HEK293T (cell line): ENCODE data around the gene EME2.

Experiments
- CTCF ChIA-PET: fragments of 350-600 bp; formaldehyde crosslinking; extraction: SDS; loops from one replicate; lab custom pipeline; 2021; ENCODE audit warnings: antibody characterized with exemption, inconsistent platforms; lab: Yijun Ruan, JAX
- POLR2A ChIA-PET: fragments of 350-600 bp; formaldehyde crosslinking; extraction: SDS; loops from one replicate; lab custom pipeline; 2020; ENCODE audit warnings: antibody characterized with exemption, inconsistent platforms; lab: Yijun Ruan, JAX
- DNase-seq: peaks from one replicate; pipeline ENCODE4 v3.0.0; 2012; ENCODE audit warnings: mixed read lengths; ENCODE audit errors: extremely low spot score
- ARNT ChIP-seq: fragments of 450-650 bp; IDR thresholded peaks from 2 replicates; pipeline ENCODE4 v1.6.1; 2017; ENCODE audit warnings: mild to moderate bottlenecking
- BHLHE40 ChIP-seq: fragments of 450-650 bp; IDR thresholded peaks from 2 replicates; pipeline ENCODE4 v1.6.1; 2016; ENCODE audit warnings: mild to moderate bottlenecking, moderate library complexity, borderline replicate concordance
- CTBP1 ChIP-seq: fragments of 450-650 bp; IDR thresholded peaks from 2 replicates; pipeline ENCODE4 v1.6.1; 2016; ENCODE audit warnings: borderline replicate concordance
- ELF4 ChIP-seq: fragments of 450-650 bp; IDR thresholded peaks from 2 replicates; pipeline ENCODE4 v1.6.1; 2017; ENCODE audit warnings: antibody characterized with exemption
- FOXA1 ChIP-seq: fragments of 450-650 bp; IDR thresholded peaks from 2 replicates; pipeline ENCODE4 v1.6.1; 2016; ENCODE audit warnings: mild to moderate bottlenecking
- FOXK2 ChIP-seq: fragments of 450-650 bp; IDR thresholded peaks from 2 replicates; pipeline ENCODE4 v1.6.1; 2016; ENCODE audit warnings: mild to moderate bottlenecking
- FOXM1 ChIP-seq: fragments of 450-650 bp; IDR thresholded peaks from 2 replicates; pipeline ENCODE4 v1.6.1; 2017; ENCODE audit warnings: mild to moderate bottlenecking, borderline replicate concordance
- HDGF ChIP-seq: fragments of 450-650 bp; IDR thresholded peaks from 2 replicates; pipeline ENCODE4 v1.6.1; 2017; ENCODE audit warnings: antibody characterized with exemption, borderline replicate concordance
- L3MBTL2 ChIP-seq: fragments of 450-650 bp; conservative IDR thresholded peaks from 2 replicates; pipeline ENCODE4 v1.6.1; 2016; ENCODE audit warnings: mild to moderate bottlenecking
- LEF1 ChIP-seq: fragments of 450-650 bp; IDR thresholded peaks from 2 replicates; pipeline ENCODE4 v1.6.1; 2017; ENCODE audit warnings: mild to moderate bottlenecking, borderline replicate concordance
- NFRKB ChIP-seq: fragments of 450-650 bp; IDR thresholded peaks from 2 replicates; pipeline ENCODE4 v1.6.1; 2016; ENCODE audit warnings: mild to moderate bottlenecking, moderate library complexity
- PKNOX1 ChIP-seq: fragments of 450-650 bp; IDR thresholded peaks from 2 replicates; pipeline ENCODE4 v1.6.1; 2016
- SP1 ChIP-seq: fragments of 450-650 bp; IDR thresholded peaks from 2 replicates; pipeline ENCODE4 v1.6.1; 2017
- SUZ12 ChIP-seq: fragments of 450-650 bp; IDR thresholded peaks from 2 replicates; pipeline ENCODE4 v1.6.1; 2016; ENCODE audit warnings: mild to moderate bottlenecking
- TARDBP ChIP-seq: fragments of 450-650 bp; IDR thresholded peaks from 2 replicates; pipeline ENCODE4 v1.6.1; 2016
- ZNF384 ChIP-seq: fragments of 450-650 bp; IDR thresholded peaks from 2 replicates; pipeline ENCODE4 v1.6.1; 2016

Gene EME2

GRCh38 chr16:1768767-1769401 lies 3.7 kb upstream of the EME2 start:
- ChIA-PET POLR2A (interaction anchor here (1.6 kb wide), 1 partner anchor 14 kb away, joined by 4 read pairs; the partner anchor contains the start of genes NUBP2 and SPSB3), CTCF (no interaction called here)
- no peak for DNase-seq
- TF ChIP-seq CTBP1 = no peak
- no peak for TF ChIP-seq TARDBP

DNA sequence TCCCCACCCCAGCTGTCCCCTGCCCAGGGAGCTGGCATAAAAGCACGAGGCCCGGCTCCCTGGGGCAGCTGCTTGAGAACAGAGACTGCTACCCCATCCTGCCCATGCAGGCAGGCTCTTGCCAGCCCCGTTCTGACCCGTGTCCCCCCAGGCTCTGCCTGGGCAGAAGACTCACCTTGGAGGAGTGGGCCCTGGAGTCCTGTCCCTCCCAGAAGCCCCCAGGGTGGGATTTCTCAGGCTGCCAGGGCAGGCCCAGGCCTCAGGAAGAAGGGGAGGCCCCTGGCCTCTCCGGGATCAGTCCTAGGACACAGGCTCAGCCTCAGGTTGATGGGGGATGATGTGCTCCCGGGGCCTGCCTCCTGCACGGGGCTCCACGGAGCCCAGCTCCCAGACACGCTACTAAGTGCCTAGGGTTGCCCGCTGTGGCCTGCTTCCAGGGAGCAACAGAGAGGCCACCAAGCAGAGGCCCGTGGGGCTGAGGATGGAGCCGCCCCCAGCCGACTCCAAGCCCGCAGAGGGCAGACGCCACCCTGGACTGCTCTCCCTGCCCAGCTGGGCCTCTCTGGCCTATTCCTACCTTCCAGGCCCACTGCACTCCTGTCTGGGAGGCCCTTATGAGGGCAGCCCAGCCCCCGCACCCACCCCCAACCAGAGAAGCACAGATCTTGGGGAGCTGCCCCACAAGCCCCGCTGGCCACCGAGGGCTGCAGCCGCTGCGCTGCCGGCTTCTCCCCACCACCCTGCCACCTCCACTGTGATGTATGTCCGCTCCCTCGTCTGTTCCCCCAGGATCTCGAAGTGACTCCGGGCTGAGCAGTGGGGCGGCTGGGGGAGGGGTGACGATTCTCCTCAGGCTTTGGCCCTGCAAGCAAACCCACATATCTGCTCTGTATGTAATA lies 3.0 kb upstream of the EME2 start:
- POLR2A ChIA-PET = interaction anchor here (5.6 kb wide), 1 partner anchor 12 kb away, joined by 71 read pairs; the partner anchor contains the start of genes NUBP2 and SPSB3

DNA sequence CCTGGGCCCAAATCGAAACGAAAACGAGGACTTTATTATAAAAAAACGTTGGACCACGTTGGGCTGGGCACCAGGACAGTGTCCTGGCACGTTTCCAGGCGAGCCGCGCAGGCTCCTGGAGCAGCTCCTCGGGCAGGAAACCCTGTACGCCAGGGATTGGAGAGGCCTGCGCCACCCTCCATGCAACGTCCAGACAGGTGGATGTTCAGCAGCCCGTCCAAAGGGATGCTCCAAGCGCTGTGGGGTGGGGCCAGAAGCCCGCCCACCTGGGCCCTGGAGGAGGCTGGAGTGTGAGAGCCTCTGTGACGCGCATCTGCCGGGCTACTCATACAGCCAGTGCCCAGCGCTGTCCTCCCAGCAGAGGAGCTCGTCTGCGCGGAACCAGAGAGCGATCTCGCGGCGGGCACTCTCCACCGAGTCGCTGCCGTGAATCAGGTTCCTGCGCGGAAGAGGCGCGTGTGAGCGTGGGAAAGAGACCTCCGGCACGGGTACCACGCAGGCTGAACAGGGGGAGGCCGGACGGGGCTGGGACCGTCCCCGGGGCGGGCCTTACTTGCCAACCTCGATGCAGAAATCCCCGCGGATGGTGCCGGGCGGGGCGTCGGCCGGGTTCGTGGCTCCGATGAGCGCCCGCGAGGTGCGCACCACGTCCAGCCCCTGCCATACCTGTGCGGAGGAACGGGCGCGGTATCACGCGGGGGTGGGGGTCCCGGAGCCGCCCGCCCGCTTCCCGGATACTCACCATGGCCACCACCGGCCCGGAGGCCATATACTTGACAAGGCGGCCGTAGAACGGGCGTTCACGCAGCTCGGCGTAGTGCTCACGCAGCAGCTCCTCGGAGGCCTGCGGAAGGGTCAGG lies 2.1 kb upstream of the EME2 start:
- ChIA-PET CTCF (no interaction called here), POLR2A (interaction anchor here (1.4 to 5.6 kb wide), 3 partner anchors 11 to 194 kb away, joined by 4 to 71 read pairs (median 20); partner anchors contain the start of genes MAPK8IP3, NUBP2, RPS2 and SPSB3)
- TF ChIP-seq CTBP1 (0 out of 2 replicates have a peak, but pooled peaks have one; percentile 32), SUZ12 (no peak)
- peak; percentile 36 for DNase-seq

More for the DNA sequence above, 3.0 kb upstream of the EME2 start:
- TF ChIP-seq BHLHE40 = no peak
- no peak for TF ChIP-seq FOXK2
- no peak for TF ChIP-seq ELF4
- no peak for TF ChIP-seq FOXA1
- no peak for TF ChIP-seq LEF1
- TF ChIP-seq ZNF384 = no peak
- TF ChIP-seq ARNT = no peak
- no peak for TF ChIP-seq SUZ12
- TF ChIP-seq SP1 = no peak
- TF ChIP-seq FOXM1 = no peak
- no peak for TF ChIP-seq TARDBP
- TF ChIP-seq HDGF = no peak
- TF ChIP-seq L3MBTL2 = no peak
- TF ChIP-seq PKNOX1 = no peak
- TF ChIP-seq NFRKB = no peak
- TF ChIP-seq CTBP1 = no peak
- no peak for DNase-seq
- CTCF ChIA-PET = no interaction called here

DNA sequence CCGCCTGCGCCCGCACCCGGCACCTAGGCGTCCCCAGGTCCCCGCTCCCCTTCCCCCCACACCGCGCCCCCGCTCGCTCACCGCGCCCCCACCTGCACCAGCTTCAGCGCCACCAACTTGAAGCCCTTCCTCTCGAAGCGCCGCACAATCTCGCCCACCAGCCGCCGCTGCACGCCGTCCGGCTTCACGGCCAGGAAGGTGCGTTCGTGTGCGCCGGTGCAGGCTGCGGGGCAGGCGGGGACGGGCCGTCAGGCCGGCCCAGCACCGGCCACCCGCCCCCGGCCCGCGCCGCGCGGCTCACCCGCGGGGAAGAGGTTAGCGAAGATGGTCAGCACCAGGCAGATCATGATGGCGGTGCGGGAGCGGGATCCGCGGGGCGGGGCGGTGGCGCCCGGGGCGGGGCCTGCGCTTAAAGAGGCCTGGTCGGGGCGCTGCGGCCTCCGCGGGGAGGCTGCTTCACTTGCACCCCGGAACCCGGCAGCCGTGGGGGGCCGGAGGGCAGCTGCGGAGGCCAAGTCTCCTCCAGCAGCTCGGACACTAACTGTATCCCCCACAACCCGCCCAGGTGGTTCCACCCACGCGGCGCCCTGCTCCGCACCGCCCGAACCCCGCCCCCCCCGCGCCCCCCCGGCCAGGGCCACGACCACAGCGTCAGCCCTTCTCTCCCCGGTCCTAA lies 1.3 kb upstream of the EME2 start, which contains the start of gene NME3:
TSS of gene NME3 (minus strand) at position 356 of the 676 bp plus-strand sequence. CDS start at position 347, 9 bp downstream.
- TF ChIP-seq PKNOX1 (no peak), FOXA1 (no peak), LEF1 (no peak), FOXK2 (no peak)
- ChIA-PET POLR2A (interaction anchor here (1.4 to 5.6 kb wide), 4 partner anchors 11 to 194 kb away, joined by 4 to 71 read pairs (median 12); partner anchors contain the start of genes MAPK8IP3, NUBP2, RPS2 and SPSB3), CTCF (interaction anchor here (0.6 to 1.5 kb wide), 2 partner anchors 48 to 65 kb away, joined by 3 read pairs; partner anchors contain the start of gene MAPK8IP3)
- DNase-seq = peak; percentile 69

GRCh38 chr16:1771864-1772361 lies 697 bp upstream of the EME2 start:
- TF ChIP-seq LEF1 (no peak), L3MBTL2 (0 out of 2 replicates have a peak, but pooled peaks have one; percentile 38)
- no peak for DNase-seq
- POLR2A ChIA-PET = interaction anchor here (1.2 to 5.6 kb wide), 5 partner anchors 10 to 193 kb away, joined by 3 to 71 read pairs (median 5); partner anchors contain the start of genes MAPK8IP3, NUBP2, RPS2 and SPSB3
- CTCF ChIA-PET = interaction anchor here (0.6 to 1.5 kb wide), 2 partner anchors 48 to 66 kb away, joined by 3 read pairs; partner anchors contain the start of gene MAPK8IP3
